Measurements from ENCODE around the gene HTR5A. TPM values are rescaled to one million over a fixed set of nuclear protein-coding genes. Genes with fewer than 3 reads are reported as not detected.

Gene HTR5A
- polyA plus RNA-seq, 1 of the 3 experiments (the other 2 are of a cell fraction) = not detected

GRCh38 chr7:155106356-155106755, 36.2 kb downstream of the HTR5A start (continued):
- no peak for TF ChIP-seq REST (IDR thresholded peaks at IDR 0.05; ENCODE audit: low read depth, low read length)
- TF ChIP-seq ZBTB33 (IDR thresholded peaks at IDR 0.05; ENCODE audit: borderline replicate concordance, low read depth) = no peak

- H3K4me1 ChIP-seq (ENCODE audit: control insufficient read depth in 1 of 2, insufficient read depth in 2 of 2, low read depth in 1 of 2, low read length in 1 of 2) = no peaks in the 10 kb centered on the region
- CTCF ChIA-PET = interaction anchor here (0.6 to 1.4 kb wide), 3 partner anchors 179 to 1762 kb away, joined by 3 to 4 read pairs (median 4); no protein-coding TSS in a partner anchor
- no peak for DNase-seq
- H3K79me2 ChIP-seq (ENCODE audit: insufficient read depth) = no peaks in the 10 kb centered on the region
- H3K9me3 ChIP-seq = no peaks in the 10 kb centered on the region
- peaks cover 37% of the 10 kb centered on the region for H3K27me3 ChIP-seq (ENCODE audit: insufficient read depth)
- H3K27ac ChIP-seq (ENCODE audit: low read depth in 2 of 2, low read length in 1 of 2) = no peak overlapping the region
- POLR2A ChIA-PET = no interaction called here
- no peak overlapping the region for H2AFZ ChIP-seq (ENCODE audit: low read depth)
- no peaks in the 10 kb centered on the region for H3K36me3 ChIP-seq (replicated peaks in 1 of 2; ENCODE audit: control insufficient read depth in 1 of 2, insufficient read depth in 2 of 2, low read length in 1 of 2)
- no peak overlapping the region for H3K4me3 ChIP-seq (ENCODE audit: low read depth in 2 of 2, low read length in 1 of 2)
- no peak overlapping the region for H3K4me2 ChIP-seq
- TF ChIP-seq EP300 (IDR thresholded peaks at IDR 0.05; ENCODE audit: borderline replicate concordance in 1 of 2, low read depth in 1 of 2, low read length in 1 of 2) (no peak), JUND (IDR thresholded peaks at IDR 0.05) (no peak), TAF1 (IDR thresholded peaks at IDR 0.05; ENCODE audit: borderline replicate concordance, low read depth, low read length) (no peak), FOXJ3 (CRISPR knock-in tag; IDR thresholded peaks at IDR 0.05) (no peak), ELF1 (IDR thresholded peaks at IDR 0.05) (no peak), FOXM1 (IDR thresholded peaks at IDR 0.05; ENCODE audit: low read depth) (no peak), MEF2A (IDR thresholded peaks at IDR 0.05; ENCODE audit: borderline replicate concordance, low read depth) (no peak), RFX5 (IDR thresholded peaks at IDR 0.05; ENCODE audit: low read length) (no peak)
- 9% methylated on average over 4 of the region's 4 CpGs for WGBS (ENCODE audit: low lambda C conversion rate)
- no peak overlapping the region for H3K9ac ChIP-seq
- no peaks in the 10 kb centered on the region for H3F3A ChIP-seq (replicated peaks; ENCODE audit: insufficient read depth)
- no peaks in the 10 kb centered on the region for H4K20me1 ChIP-seq (ENCODE audit: insufficient read depth)
- H3K9me2 ChIP-seq = no peaks in the 10 kb centered on the region
Measured at GRCh38 chr7:155107126-155107525, 37.0 kb downstream of the HTR5A start.

All from SK-N-SH (cell line).